DOHH2 (cell line): ENCODE measurements around the gene TIAM2.

Experiments used
- H3F3A ChIP-seq: fragments of 200-600 bp; sonication (generic), shearing (Covaris generic); 2 replicates; pipeline ENCODE4 v1.6.0; 2016; ENCODE audit warnings: antibody characterized with exemption, mild to moderate bottlenecking; ENCODE audit not compliant: control insufficient read depth, insufficient read depth
- H3K27ac ChIP-seq: fragments of 200-600 bp; sonication (generic); 2 replicates; pipeline ENCODE4 v1.5.1; 2014; ENCODE audit warnings: low read depth, mild to moderate bottlenecking, low read length, moderate library complexity
- H3K27me3 ChIP-seq: fragments of 200-600 bp; sonication (generic); 2 replicates; pipeline ENCODE4 v1.6.1; 2014; ENCODE audit warnings: mild to moderate bottlenecking, low read length, mixed read lengths; ENCODE audit not compliant: control insufficient read depth
- H3K36me3 ChIP-seq: fragments of 200-600 bp; sonication (generic); 2 replicates; pipeline ENCODE4 v1.6.1; 2014; ENCODE audit warnings: mild to moderate bottlenecking, low read length, moderate library complexity, mixed read lengths; ENCODE audit not compliant: control insufficient read depth
- H3K4me1 ChIP-seq: fragments of 200-600 bp; sonication (generic); 2 replicates; pipeline ENCODE4 v1.6.1; 2014; ENCODE audit warnings: mild to moderate bottlenecking, low read length, mixed read lengths; ENCODE audit not compliant: control insufficient read depth
- H3K4me2 ChIP-seq: fragments of 200-600 bp; sonication (generic); 2 replicates; pipeline ENCODE4 v1.6.0; 2014; ENCODE audit warnings: mild to moderate bottlenecking, low read length, moderate library complexity
- H3K4me3 ChIP-seq: fragments of 200-600 bp; sonication (generic); 2 replicates; pipeline ENCODE4 v1.5.1; 2014; ENCODE audit warnings: mild to moderate bottlenecking, low read length, mixed read lengths
- H3K79me2 ChIP-seq: fragments of 200-600 bp; sonication (generic); 2 replicates; pipeline ENCODE4 v1.6.1; 2014; ENCODE audit warnings: mild to moderate bottlenecking, low read length, mixed read lengths; ENCODE audit not compliant: control insufficient read depth
- H3K9me2 ChIP-seq: fragments of 200-600 bp; sonication (generic); replicated peaks from 2 replicates; pipeline ENCODE4 v1.6.1; 2014; ENCODE audit warnings: mild to moderate bottlenecking, low read length, mixed read lengths; ENCODE audit not compliant: control insufficient read depth
- H3K9me3 ChIP-seq: fragments of 200-600 bp; sonication (generic); 2 replicates; pipeline ENCODE4 v1.6.1; 2014; ENCODE audit warnings: antibody characterized with exemption, low read length, mixed read lengths; ENCODE audit not compliant: control insufficient read depth, insufficient read depth
- H4K20me1 ChIP-seq: fragments of 200-600 bp; sonication (generic); 2 replicates; pipeline ENCODE4 v1.6.0; 2014; ENCODE audit warnings: low read depth, mild to moderate bottlenecking, antibody characterized with exemption, low read length, moderate library complexity; ENCODE audit not compliant: control insufficient read depth, insufficient read depth
- EZH2phosphoT487 ChIP-seq: fragments of 200-600 bp; sonication (generic); IDR thresholded peaks from 2 replicates; pipeline ENCODE4 v1.6.1; 2017; ENCODE audit warnings: borderline replicate concordance, mild to moderate bottlenecking, antibody characterized with exemption, low read length, moderate library complexity, mixed read lengths
- TF ChIP-seq, protein P1 (sequence below): fragments of 200-600 bp; sonication (generic); IDR thresholded peaks from one replicate; pipeline ENCODE4 v1.5.1; 2014; ENCODE audit warnings: antibody characterized with exemption, mild to moderate bottlenecking, low read depth, low read length; ENCODE audit not compliant: poor library complexity, severe bottlenecking

TIAM2 gene

DNA sequence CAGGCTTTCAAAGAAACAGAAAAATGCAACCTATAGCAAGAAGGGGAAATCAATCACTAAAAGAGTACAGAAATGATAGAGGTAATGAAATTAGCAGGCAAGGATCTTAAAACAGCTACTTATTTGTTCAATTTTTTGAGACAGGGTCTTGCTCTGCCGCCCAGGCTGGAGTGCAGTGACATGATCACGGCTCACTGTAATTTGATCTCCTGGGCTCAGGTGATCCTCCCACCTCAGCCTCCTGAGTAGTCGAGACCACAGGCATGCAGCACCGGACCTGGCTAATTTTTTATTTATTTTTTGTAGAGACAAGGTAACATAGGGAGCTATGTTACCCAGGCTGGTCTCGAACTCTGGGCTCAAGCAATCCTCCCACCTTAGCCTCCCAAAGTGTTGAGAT lies 297.6 kb downstream of the TIAM2 start:
- H3K36me3 ChIP-seq, result peaks cover 88% of the 10 kb centered on the region
- TF ChIP-seq EZH2phosphoT487, result no peak
- no peak overlapping the region for H3K4me3 ChIP-seq
- no peak overlapping the region for H3K4me2 ChIP-seq
- H3K9me2 ChIP-seq, result no peaks in the 10 kb centered on the region
- no peaks in the 10 kb centered on the region for H3K4me1 ChIP-seq
- H3K79me2 ChIP-seq, result no peaks in the 10 kb centered on the region
- no peaks in the 10 kb centered on the region for H4K20me1 ChIP-seq
- no peaks in the 10 kb centered on the region for H3K9me3 ChIP-seq
- H3K27ac ChIP-seq, result no peak overlapping the region
- no peaks in the 10 kb centered on the region for H3K27me3 ChIP-seq
- H3F3A ChIP-seq, result no peaks in the 10 kb centered on the region

DNA sequence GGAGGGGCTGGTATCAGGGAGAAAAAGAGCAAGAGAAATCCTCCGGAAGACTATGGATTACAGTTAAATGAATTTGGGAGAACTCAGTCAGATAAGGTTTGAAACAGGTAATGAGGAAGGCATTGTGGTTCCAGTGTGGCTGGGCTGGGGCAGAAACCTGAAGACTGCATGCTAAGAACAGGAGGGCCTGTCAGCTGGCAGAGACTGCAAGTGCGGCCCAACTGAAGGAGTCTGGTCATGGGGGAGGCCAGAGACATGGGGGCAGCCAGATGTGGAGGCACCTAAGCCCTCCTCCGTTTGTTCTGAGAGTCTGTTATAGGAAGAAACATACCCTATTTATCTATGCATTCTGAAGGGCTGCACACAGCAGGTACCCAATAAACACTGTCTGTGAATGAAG lies 302.6 kb downstream of the TIAM2 start:
- H4K20me1 ChIP-seq, result no peaks in the 10 kb centered on the region
- H3K4me3 ChIP-seq, result no peak overlapping the region
- peaks cover 77% of the 10 kb centered on the region for H3K36me3 ChIP-seq
- H3K9me3 ChIP-seq, result no peaks in the 10 kb centered on the region
- no peaks in the 10 kb centered on the region for H3F3A ChIP-seq
- H3K27ac ChIP-seq, result no peak overlapping the region
- H3K9me2 ChIP-seq, result no peaks in the 10 kb centered on the region
- H3K27me3 ChIP-seq, result no peaks in the 10 kb centered on the region
- TF ChIP-seq, protein P1, sequence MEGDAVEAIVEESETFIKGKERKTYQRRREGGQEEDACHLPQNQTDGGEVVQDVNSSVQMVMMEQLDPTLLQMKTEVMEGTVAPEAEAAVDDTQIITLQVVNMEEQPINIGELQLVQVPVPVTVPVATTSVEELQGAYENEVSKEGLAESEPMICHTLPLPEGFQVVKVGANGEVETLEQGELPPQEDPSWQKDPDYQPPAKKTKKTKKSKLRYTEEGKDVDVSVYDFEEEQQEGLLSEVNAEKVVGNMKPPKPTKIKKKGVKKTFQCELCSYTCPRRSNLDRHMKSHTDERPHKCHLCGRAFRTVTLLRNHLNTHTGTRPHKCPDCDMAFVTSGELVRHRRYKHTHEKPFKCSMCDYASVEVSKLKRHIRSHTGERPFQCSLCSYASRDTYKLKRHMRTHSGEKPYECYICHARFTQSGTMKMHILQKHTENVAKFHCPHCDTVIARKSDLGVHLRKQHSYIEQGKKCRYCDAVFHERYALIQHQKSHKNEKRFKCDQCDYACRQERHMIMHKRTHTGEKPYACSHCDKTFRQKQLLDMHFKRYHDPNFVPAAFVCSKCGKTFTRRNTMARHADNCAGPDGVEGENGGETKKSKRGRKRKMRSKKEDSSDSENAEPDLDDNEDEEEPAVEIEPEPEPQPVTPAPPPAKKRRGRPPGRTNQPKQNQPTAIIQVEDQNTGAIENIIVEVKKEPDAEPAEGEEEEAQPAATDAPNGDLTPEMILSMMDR, result no peak
- no peak for TF ChIP-seq EZH2phosphoT487
- no peak overlapping the region for H3K4me2 ChIP-seq
- no peaks in the 10 kb centered on the region for H3K4me1 ChIP-seq
- peaks cover 3% of the 10 kb centered on the region; the same call in 1 of the 2 replicates for H3K79me2 ChIP-seq

DNA sequence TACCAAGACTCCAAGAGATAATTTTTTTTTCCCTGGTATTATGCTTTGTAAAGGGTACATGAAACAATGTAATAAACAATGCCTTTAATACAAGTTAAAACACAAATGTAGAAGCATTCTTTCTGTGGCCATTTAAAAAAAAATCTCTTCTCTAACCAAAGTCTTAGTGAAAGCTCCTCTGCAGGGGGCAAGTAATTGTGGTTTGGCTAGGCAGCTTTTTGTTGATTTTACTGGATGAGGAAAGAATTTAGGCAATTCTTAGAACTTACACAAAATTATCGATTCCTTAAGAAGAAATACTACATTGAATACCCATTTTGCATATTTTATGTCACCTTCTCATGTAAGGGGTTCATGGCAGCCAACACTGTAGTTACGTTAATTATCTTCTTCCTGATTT lies 306.8 kb downstream of the TIAM2 start:
- Histone ChIP-seq H3K36me3 (peaks cover 75% of the 10 kb centered on the region), H3K4me3 (no peak overlapping the region), H3K4me2 (no peak overlapping the region), H3K4me1 (no peaks in the 10 kb centered on the region), H3K9me3 (no peaks in the 10 kb centered on the region), H3F3A (no peaks in the 10 kb centered on the region), H3K9me2 (no peaks in the 10 kb centered on the region), H3K27me3 (no peaks in the 10 kb centered on the region), H3K79me2 (peaks cover 19% of the 10 kb centered on the region), H3K27ac (no peak overlapping the region), H4K20me1 (no peaks in the 10 kb centered on the region)
- no peak for TF ChIP-seq EZH2phosphoT487

DNA sequence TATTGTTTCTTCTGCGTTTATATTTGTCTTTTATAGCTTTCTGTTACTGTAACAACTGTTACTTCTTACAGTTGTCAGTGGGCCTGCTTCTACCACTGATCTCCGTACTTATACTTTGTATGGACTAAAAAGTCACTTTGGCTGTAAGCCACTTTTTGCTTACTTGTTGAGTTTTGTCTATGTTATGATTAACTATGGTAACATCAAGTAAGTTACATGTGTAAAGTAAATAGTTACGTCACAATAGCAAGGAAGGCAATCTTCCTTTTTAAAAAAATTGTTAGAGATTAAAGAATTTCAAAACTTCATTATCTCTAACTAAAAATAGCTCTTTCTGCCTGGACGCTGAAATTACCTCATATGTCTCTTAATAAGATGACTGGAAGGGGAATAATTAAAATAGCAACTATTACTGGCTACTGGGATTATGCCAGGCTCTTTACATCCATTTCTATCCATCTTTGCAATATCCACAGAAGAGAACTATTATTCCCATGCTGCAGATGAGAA lies 308.3 kb downstream of the TIAM2 start:
- H3F3A ChIP-seq, result no peaks in the 10 kb centered on the region
- no peaks in the 10 kb centered on the region for H4K20me1 ChIP-seq
- H3K4me1 ChIP-seq, result no peaks in the 10 kb centered on the region
- no peak overlapping the region for H3K4me2 ChIP-seq
- H3K36me3 ChIP-seq, result peaks cover 74% of the 10 kb centered on the region
- H3K9me3 ChIP-seq, result no peaks in the 10 kb centered on the region
- no peaks in the 10 kb centered on the region for H3K9me2 ChIP-seq
- H3K27ac ChIP-seq, result no peak overlapping the region
- TF ChIP-seq, protein P1, result no peak
- no peak for TF ChIP-seq EZH2phosphoT487
- H3K27me3 ChIP-seq, result no peaks in the 10 kb centered on the region
- peaks cover 30% of the 10 kb centered on the region for H3K79me2 ChIP-seq
- no peak overlapping the region for H3K4me3 ChIP-seq
